ENCODE results near the gene C12orf76. TPM values are rescaled to one million over a fixed set of nuclear protein-coding genes. Genes with fewer than 3 reads are reported as not detected.

Gene C12orf76
- total RNA-seq, 1 experiment from 2014 or later = 9.7 TPM

DNA sequence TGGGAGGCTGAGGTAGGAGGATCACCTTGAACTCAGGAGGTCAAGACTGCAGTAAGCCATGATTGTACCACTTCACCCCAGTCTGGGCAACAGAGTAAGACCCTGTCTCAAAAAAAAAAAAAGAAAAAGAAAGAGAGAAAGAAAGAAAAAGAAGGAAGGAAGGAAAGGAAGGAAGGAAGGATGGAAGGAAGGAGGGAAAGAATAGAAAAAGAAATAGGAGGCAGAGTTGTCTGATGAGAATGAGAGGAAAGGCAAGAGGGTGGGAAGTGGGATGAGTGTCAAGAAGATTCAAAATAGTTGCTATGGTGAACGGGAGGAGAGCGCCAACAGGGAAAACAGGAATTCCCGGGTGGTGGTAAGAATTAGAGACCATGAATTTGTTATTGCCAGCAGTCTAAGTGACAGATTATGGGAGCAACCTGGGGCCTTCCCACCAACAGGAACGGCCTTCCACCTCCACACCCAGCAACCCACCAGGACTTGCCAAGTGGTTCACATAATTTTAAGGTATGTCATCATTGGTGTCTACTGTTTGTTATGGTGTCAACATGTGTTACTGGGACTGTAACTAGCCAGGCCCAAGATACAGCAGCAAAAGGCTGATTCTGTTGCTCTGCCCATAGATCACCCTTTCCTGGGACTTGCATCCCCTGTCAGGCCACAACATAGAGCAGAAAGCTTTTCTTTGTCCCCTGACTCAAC is 36.1 kb upstream of the C12orf76 start:
- H2BK120ac ChIP-seq (ENCODE audit: low read depth, low read length, poor library complexity, severe bottlenecking) = no peak overlapping the region
- peaks cover 0 to 2% (median 0%) of the 10 kb centered on the region in 3 experiments; a peak in 1 of 7 replicates for H3K36me3 Mint-ChIP-seq (ENCODE audit: insufficient read depth in 1 of 3, low read depth in 3 of 3)
- no peak overlapping the region for H3K4ac ChIP-seq (ENCODE audit: low read depth, low read length)
- H3K14ac ChIP-seq (ENCODE audit: insufficient read depth, low read length) = no peak overlapping the region
- H3K23ac ChIP-seq (ENCODE audit: insufficient read length, low read depth, low read length) = no peak overlapping the region
- no peaks in the 10 kb centered on the region for H3K4me1 ChIP-seq (ENCODE audit: insufficient read depth, low read length)
- H3K79me1 ChIP-seq (ENCODE audit: insufficient read depth, low read depth, low read length, poor library complexity, severe bottlenecking) = no peaks in the 10 kb centered on the region
- 0 out of 4 replicates have a peak, but pooled peaks cover 0 to 2% of the 10 kb centered on the region in 2 experiments for H3K4me1 Mint-ChIP-seq
- no peak overlapping the region for H2BK15ac ChIP-seq (ENCODE audit: low read depth, low read length)
- H4K20me1 ChIP-seq (ENCODE audit: control insufficient read depth, insufficient read depth, insufficient read length) = no peaks in the 10 kb centered on the region
- H3K4me3 Mint-ChIP-seq = no peak overlapping the region; a peak in 1 of 5 replicates
- H3K9me3 Mint-ChIP-seq = peaks cover 3% of the 10 kb centered on the region in 2 experiments; a peak in 3 of 5 replicates
- no peak overlapping the region for H2BK5ac ChIP-seq (ENCODE audit: insufficient read length, low read length)
- H4K91ac ChIP-seq (ENCODE audit: insufficient read length, low read depth, low read length) = no peak overlapping the region
- H4K8ac ChIP-seq (replicated peaks; ENCODE audit: insufficient read length, low read depth, low read length) = no peak overlapping the region
- no peaks in the 10 kb centered on the region for H3K79me2 ChIP-seq (ENCODE audit: insufficient read depth, low read length)
- no peak for DNase-seq
- no peak overlapping the region for H2BK20ac ChIP-seq (ENCODE audit: low read depth, low read length, poor library complexity, severe bottlenecking)
- no peak overlapping the region for H2AK5ac ChIP-seq (ENCODE audit: insufficient read length, low read length)
- H3K27ac Mint-ChIP-seq = no peak overlapping the region
- H3K9me3 ChIP-seq (ENCODE audit: control insufficient read depth, low read depth, low read length) = no peaks in the 10 kb centered on the region
- H3K27me3 Mint-ChIP-seq (ENCODE audit: low read depth) = peaks cover 12% of the 10 kb centered on the region
- no peak overlapping the region for H2AFZ ChIP-seq (ENCODE audit: low read length)
- no peak overlapping the region for H3K27ac ChIP-seq (ENCODE audit: insufficient read length, low read depth, low read length)
- no peaks in the 10 kb centered on the region for H3K27me3 ChIP-seq (ENCODE audit: insufficient read depth, low read length)
- H4K5ac ChIP-seq (ENCODE audit: insufficient read length, low read depth, low read length) = no peak overlapping the region
- no peak overlapping the region for H3K9ac ChIP-seq (ENCODE audit: extremely low read depth, insufficient read length, low read length)
- no peak overlapping the region for H3K4me2 ChIP-seq (ENCODE audit: insufficient read depth, insufficient read length, low read length)
- no peak overlapping the region for H2BK12ac ChIP-seq (ENCODE audit: insufficient read length, low read depth, low read length)
- TF ChIP-seq, protein P1, sequence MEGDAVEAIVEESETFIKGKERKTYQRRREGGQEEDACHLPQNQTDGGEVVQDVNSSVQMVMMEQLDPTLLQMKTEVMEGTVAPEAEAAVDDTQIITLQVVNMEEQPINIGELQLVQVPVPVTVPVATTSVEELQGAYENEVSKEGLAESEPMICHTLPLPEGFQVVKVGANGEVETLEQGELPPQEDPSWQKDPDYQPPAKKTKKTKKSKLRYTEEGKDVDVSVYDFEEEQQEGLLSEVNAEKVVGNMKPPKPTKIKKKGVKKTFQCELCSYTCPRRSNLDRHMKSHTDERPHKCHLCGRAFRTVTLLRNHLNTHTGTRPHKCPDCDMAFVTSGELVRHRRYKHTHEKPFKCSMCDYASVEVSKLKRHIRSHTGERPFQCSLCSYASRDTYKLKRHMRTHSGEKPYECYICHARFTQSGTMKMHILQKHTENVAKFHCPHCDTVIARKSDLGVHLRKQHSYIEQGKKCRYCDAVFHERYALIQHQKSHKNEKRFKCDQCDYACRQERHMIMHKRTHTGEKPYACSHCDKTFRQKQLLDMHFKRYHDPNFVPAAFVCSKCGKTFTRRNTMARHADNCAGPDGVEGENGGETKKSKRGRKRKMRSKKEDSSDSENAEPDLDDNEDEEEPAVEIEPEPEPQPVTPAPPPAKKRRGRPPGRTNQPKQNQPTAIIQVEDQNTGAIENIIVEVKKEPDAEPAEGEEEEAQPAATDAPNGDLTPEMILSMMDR (conservative IDR thresholded peaks at IDR 0.05) = no peak
- no peaks in the 10 kb centered on the region for H3K23me2 ChIP-seq (ENCODE audit: insufficient read length, low read depth, low read length, poor library complexity, severe bottlenecking)
- no peak overlapping the region for H3K18ac ChIP-seq (ENCODE audit: insufficient read length, low read depth, low read length)
- no CpG with 5 or more reads among the region's 4 CpGs for WGBS (ENCODE audit: extremely low coverage, insufficient read length, low lambda C conversion rate)
- H3K56ac ChIP-seq (ENCODE audit: insufficient read length, low read depth, low read length) = no peak overlapping the region
- H3T11ph ChIP-seq (ENCODE audit: low read length) = no peak overlapping the region

Data from H9 (cell line).